Umbilical cord (tissue), 2 donors: ENCODE measurements around the gene EHD4. TPM values are rescaled to one million over a fixed set of nuclear protein-coding genes. Genes with fewer than 3 reads are reported as not detected.

Experiments used
- DNase-seq: peaks from one replicate; pipeline ENCODE4 v3.0.0-alpha.2; 2015; ENCODE audit warnings: low spot score
- total RNA-seq: library from RNA; depleted of rRNA; stranded (reverse); fragments of >200 nt; gene quantifications from one replicate; pipeline ENCODE4 v1.2.3, GENCODE V29; 2014; ENCODE audit warnings: low replicate concordance; ENCODE audit not compliant: insufficient read depth

Gene EHD4
- total RNA-seq, 1 donor from 2014 or later = 15.4 TPM

DNA sequence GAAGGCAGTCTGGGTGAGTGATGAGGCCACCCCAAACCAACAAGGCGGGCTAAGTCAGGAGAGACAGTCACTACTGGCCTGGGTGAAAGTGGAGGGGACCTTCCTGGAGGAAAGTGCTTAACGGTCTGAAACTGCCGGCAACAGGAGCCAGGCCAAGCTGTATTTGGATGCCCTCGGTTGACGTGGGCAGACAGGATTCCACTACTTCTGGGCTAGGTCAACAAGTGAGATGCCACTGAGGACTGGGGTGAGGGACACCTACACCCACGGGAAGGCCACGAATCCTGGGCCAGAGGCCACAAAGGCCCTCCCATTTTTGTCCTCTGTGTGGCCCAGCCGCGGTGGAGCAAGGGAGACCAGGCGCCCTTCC lies 90.8 kb downstream of the EHD4 start:
- DNase-seq = no peak

DNA sequence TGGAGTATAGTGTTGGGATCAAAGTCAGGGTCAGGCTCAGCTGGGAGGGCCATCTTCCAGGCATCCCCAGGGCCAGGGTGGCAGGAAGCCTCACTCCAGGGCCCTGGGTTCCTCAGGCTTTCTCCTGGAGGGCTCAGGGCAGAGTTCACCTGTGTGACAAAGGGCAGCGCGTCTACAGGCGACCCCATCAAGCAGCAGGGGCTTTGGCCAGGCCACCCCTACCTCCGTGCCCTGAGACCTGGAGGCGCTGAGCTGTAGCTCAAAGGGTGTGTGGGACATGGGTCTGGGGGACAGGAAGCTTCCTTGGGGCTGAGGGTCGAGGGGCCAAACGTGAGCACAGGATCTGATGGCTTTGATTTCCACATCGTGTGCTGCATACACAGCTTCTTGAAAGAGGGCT lies 91.3 kb downstream of the EHD4 start:
- no peak for DNase-seq

DNA sequence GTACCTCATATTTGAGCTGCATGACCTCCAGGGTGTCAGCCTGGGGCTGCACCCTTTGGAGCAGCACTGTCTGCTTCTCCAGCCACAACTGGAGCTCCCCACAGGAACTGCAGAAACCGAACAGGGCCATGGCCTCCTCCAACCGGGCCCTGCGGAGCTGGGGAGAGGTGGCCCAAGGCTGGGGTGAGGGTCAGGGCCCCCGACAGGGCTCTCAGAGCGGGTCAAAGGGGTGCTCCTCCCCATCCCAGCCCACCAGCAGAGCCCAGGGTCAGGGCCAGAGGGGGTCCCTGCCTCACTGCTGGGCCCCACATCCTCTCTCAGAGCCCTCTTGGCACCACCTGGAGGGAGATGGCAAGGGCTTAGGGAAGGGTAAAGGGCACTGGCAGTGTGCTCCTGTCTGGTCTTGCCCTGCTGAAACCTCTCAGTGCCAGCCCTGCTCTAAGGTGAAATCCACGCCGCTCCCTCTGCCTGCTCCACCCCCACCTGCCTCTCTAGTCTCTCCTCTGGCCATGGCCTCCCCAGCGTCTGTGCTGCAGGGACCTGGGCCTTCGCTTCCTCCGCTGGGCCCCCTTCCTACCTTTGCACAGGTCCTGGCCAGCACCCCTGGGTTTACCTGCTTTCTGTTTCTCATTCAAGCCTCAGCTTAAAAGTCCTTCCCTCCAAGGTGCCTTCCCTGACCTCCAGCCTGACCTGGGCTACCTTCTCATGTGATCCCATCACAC lies 92.0 kb downstream of the EHD4 start:
- no peak for DNase-seq

DNA sequence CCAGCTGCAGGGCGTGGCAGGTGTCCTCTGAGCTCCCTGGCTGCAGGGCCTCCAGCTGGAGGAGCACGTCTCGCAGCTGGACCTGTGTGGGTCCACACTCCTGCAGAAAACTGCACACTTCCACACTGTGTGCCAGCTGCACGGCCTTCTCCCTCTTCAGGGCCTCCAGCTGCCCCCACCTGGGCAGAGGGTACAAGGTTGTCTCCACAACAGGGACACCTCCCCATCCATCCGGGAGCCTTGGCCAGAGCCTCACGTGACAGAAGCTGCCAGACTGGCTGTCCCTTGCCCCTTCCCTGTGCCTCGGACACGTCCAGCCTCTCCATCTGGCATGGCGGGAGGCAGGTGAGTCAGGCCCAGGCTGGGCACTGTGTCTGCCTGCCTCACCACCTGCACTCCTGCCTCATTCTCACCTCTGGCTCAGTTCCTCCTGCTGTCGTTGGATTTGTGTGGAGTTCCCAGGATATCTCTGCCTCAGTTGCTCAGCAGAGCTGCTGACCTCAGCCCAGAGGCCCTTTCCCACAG lies 93.0 kb downstream of the EHD4 start:
- no peak for DNase-seq

DNA sequence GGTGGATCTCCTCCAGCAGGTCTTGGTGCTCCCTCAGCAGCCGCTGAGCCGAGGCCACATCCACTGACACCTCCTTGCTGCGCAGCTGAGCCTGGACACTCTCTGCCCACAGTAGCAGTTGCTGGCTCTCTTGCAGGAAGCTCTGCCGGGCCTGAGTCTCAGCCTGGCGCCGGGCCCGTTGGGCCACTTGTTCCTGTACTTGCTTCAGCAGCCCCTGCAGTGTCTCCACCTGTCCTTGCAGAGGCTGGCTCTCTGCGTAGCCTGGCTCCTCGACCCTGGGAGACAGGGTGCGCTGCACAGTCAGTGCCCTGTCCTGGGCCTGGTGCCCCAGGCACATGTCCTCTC lies 94.0 kb downstream of the EHD4 start:
- no peak for DNase-seq

DNA sequence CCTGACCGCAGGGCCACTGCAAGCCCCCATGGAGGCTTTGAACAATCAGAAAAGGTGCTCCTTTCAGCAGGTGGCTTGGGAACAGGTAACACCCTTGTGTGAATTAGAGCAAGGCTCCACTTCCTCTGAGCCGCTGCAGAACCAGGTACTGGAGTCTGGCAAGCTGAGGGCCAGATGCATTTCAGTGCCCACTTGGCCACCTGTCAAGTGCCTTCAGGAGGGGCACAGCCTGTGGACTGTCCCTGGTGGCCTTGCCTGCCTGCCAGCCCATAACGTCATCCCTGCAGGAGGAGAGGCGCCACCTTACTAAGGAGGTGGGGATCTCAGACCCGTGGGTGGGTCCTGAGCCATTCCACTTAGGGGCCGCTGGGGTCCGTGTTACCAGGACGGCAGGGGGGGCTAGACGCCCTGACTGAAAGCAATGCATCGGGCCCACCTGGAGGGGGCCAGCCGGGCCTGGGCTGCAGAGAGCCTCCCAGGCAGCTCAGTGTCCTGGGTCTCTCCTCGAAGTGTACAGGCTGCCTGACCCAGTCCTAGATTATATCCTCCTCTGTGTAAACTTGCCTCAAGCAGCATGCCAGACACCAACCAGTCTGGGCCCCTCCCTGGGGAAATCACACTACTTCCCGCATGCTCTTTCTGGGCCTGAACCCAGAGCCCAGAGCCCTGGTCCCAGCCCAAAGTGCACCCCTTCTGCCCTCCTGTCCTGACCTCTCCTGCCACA lies 94.6 kb downstream of the EHD4 start:
- DNase-seq = no peak

DNA sequence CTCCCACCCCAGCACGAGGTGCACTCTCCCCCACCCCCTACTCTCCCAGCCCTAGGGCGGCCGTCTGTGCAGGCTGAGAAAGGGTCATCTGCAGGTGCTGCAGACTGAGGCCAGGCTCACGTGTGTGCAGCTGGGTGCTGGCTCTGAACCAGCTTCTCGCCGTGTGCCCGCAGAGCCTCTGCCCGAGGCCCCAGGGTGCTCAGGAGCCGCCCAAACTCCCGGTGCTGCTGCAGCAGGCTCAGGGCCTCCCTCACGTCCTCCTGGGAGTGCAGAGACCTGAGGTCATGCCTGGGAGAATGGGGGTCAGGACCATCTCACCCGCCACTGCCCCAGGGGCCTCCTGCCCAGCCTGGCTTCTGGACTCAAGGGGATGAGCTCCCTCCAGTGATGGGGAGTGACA lies 95.7 kb downstream of the EHD4 start:
- no peak for DNase-seq

DNA sequence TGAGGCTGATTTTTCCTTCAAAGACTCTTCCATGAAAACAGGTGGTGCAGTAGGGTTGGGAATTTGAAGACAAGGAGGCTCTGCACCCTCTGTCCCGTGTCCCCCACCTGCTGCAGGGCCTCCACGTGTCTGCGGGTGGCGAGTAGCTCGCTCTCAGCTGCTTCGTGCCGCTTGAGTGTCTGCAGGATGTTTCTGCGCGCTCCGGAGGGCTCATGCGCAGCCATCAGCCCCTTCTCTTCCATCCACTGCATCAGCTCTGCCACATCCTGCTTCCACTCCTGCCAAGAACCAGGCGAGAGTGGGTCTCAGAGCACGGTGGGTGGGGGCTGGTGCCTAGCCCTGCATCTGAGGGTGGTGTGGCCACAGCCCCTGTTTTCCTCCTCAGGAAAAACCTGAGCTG lies 96.3 kb downstream of the EHD4 start:
- no peak for DNase-seq

DNA sequence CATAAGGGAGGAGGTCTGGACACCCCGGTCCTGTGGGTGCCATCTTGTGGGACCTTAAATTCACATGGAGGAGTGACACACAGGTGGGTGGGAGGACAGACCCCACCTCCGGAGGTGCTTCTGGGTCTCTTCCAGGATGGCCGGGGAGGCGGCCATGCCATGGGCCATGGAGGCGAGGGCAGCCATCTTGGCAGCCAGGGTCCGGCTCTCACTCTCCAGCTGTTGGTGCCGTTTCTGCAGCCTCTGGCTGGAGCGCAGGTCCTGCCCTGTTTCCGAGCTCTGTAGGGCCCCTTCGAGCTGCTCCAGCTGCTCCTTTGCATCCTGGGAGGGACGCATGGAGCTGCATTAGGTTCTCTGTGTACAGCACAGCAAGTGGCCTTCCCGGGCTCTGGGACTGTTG lies 97.6 kb downstream of the EHD4 start:
- DNase-seq = no peak

DNA sequence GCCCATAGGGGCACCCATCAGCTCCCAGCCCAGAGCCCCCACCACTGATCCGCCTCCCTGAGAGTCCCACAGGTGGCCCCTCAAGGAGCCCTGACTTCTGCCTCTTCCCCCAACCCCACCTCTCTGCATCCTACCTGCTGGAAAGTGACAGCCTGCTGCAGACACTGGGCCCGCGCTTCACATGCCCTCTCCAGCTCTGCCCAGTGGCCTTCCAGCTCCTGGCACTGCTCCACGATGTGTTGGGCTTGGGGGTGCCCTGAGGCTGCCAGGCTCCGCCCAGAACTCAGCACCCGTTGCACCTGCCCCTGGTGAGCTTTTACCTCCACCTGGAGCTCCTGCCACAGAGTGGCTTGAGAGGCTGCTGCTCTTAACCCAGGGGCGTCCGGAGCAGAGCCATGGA lies 98.6 kb downstream of the EHD4 start:
- DNase-seq = no peak

DNA sequence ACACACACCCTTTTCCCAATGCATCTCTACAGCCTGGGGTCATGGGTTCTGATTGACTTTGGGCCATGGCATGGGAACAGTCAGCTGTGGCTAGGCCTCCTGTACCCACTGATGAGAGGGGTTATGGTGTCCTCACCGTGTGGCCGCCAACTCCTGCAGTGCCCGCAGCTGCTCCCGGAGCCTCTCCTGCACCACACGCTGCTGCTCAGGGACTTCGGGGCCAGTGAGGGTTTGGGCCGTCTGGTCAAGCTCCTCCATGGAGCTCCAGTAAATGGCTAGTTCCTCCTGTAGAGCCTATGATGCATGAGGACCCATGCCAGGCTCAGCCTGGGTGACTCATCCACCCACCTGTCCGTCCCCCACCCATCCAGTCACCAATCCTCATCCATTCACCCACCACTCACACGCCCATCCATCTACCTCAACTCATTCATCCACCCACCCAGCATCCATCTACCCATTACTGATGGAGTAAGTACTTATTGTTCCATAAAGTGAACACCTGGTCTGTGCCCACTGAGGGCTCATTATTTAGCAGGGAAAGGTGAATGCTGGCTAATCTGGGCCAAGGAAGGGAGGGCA lies 100.1 kb downstream of the EHD4 start:
- DNase-seq = no peak

DNA sequence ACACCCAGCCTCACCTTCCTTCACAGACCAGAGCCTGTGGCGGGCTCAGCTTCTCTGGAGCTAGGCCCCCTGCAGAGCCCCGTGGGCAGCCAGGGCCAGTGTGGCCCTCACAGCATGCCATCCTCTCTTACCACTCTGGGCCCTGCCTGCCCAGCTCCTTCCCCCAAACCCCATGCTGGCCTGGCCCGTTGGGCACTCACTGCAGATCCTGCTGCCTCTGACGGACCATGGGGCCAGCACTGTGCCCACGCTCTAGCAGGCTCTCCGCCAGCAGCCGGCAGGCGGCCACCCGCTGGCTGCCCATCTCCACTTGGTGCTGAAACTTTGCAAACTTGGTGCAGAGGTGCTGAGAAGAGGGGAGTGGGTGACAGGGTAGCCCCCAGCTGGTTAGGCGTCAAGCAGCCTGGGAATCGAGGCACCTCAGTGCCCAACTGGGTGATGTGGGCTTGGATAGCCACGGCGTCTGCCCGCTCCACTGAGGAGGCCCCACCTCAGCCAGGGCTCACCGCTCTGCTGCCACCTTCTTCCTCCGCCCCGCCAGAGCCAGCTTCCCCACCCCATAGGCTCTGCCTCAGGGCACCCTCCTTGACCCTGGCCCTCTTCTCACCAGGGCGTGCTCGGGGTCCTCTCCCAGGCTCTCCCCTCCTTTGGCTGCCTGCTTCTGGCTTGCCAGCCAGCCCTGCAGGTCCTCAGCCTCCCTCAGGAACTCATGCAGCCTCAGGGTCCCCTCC lies 101.0 kb downstream of the EHD4 start:
- DNase-seq = no peak

DNA sequence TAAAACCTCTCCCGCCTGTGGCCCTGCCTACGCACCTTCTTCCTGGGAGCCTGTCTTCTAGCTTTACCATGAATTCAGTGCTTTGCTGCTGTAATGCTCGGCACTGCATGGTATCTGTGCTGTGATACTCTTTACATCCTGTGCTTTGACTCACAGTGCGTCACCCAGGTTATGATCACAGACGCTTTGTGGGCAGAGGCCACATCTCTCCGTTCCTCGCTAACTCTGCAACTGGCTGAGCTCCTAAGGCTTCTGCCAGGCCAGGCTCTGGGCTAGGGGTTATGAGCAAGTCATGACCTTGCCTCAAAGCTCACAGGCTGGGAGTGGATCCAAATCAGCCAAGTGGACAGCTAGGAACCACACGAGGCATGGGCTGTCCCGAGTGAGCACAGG lies 101.7 kb downstream of the EHD4 start:
- DNase-seq = peak; percentile 24

DNA sequence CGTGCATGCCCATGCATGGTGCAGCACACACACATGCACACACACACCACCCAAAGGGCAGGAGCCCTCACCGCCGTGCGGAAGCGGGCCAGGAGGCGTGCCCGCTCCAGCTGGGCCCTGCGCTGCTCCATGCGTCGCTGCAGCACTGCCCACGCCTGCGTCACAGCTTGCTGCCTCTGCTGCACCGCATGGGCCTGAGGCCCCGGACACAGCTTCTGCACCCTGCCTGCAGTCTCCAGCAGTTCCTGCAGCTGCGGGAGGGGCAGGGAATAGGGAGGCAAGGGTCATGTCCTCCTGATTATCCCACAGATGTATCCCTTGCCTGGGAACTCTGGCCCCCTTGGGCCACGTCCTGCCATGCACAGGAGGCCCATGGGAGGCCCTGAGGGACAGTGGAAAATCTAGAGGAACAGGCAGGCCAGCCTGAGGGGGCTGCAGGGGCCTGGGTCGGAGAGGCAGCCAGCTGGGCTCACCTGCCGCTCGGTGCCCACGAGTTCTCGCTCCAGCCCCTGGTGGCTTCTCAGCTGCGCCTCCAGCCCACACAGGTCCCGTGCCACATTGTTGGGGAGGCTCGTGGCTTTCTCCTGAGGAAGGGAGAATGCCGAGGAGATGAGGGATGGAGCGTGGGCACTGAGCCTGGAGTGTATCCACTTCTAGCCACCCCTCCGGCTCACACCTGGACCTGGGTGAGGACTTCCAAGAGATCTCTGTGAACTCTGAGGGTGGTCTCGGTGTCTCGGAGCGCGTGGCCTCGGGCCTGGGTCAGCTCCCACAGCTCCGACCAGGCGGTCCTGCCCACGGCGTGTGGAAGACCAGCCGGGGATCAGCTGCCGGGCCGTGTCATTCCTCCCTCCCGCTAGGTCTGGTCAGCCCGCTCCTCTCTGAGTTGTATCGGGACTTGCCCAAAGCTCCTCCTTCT lies 102.3 kb downstream of the EHD4 start:
- no peak for DNase-seq

DNA sequence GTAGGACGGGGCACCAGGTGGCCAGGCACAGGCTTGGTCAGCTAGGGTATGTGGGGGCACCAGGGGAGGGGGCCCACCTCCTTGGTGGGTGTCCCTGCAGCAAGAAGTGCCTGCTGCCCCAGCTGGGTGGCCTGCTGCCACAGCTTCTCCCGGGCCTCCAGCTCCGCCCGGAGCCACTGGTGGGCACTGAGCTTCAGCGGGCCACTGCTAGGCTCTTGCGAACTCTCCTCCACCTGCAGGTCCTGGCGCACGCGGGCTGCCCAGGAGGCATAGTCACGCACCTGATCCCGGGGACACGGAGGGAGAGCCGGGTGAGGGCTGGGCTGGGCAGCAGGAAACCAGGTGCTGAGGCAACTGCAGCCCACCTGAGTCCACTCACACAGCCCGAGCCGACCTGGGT lies 104.0 kb downstream of the EHD4 start:
- no peak for DNase-seq

DNA sequence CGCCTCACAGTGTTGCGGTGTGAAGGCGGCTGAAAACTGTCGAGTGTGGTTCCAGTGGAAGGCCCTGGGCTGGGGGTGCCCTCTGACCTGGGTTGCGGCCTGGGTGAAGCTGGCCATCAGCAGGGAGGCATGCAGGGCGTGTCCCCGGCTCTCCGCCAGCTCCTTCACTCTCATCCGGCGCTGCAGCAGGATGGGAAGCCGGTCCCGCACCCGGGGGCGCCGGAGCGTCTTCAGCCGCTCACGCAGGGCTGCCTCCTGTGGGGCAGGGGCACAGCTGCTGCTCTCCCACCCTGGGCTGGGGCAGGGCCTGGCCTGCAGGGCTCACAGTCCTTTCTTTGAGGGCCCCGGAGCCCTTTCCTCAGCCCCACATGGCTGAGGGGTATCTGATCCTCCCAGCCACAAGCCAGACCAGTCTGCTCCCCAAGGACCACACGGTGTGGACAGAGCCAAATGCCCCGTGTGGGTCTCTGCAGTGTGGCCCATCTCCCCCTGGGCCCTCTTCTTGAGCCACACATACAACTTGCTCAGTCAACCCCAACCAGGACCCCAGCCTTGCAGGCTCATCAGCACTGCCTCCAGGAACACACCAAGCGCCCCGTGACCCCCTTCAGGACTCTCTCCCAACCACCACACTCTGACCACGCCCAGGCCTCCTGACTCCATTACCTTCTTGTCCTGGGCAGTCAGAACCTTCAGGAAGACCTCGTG lies 105.3 kb downstream of the EHD4 start:
- DNase-seq = no peak

DNA sequence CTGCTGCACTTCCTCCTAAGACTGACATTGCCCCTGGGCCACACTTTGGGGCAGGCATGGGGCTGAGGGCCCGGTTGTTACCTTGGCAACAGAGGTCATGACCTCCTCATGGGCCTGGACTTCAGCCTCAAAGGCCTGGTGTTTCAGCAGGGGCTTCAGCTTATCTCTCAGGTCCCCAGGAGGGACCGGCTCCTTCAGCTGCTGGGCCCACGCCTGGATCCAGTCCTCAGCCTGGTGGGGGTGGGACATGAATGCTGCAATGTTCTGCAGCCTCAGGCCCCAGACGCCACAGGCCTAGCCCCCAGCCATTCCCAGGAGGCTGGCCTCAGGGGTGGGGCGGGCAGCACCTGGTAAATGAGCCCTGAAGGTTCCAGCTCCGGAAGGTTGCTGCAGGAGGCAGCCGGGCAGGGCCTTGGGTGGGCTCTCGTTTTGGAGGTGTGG lies 106.1 kb downstream of the EHD4 start:
- DNase-seq = no peak

DNA sequence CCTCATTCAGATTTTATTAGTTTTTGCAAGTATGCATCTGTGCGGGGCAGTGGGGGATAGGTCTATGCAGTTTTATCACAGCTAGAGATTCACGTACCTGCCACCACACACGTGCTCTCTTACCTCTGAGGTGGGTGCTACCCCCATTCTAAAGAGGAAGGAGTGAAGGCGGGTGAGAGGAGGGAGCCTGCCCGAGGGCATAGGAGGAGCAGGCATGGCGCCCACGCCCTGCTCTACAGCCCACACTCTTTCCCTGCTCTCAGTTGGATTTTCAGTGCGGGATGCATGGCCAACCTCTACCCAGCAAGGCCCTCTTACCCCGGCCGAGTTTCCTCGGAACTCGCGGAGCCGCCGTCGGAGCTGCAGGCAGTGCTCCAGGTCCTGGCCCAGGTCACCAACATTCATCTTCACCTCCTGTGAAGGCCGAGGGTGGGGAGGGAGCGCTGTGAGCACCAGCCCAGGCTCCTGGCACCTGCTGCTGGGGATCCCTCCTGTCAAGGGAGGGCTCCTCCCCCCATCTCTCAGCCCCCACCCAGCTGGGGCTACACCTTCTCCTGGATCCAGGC lies 106.8 kb downstream of the EHD4 start:
- DNase-seq = no peak

DNA sequence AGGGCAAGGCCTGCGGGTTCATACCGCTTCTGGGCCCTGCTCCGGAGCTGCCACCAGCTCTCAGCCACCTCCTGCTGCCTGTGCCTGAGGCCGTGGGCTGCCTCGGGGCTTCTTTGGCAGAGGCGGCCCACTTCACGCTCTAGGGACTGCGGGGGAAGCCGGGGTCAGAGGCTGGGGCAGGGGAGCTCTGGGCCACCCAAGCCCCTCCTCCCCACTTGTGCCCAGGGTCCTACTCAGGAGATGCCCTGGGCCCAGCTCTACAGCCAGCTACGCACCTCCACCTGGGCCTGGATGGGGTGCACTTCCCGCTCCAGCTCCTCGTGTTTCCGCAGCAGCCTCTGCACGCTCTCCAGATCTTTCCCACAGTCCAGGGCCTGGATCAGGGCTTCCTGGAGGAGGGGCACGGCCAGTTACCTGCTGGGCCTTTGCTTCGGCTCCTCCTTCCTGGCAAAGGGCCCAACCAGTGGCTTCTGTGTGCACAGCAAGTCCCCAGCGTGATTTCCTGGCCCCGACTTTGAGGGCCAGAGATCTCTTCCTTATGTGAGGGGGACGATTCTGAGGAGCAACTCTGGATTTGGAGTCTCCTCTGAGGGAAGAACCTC lies 109.7 kb downstream of the EHD4 start:
- DNase-seq = no peak
